Stromal cell of bone marrow (primary cell): ENCODE results near the gene ENDOV.

Experiments
- DNase-seq: peaks from one replicate; pipeline ENCODE4 v3.0.0-alpha.2; 2012; ENCODE audit warnings: low read depth

Gene ENDOV

DNA sequence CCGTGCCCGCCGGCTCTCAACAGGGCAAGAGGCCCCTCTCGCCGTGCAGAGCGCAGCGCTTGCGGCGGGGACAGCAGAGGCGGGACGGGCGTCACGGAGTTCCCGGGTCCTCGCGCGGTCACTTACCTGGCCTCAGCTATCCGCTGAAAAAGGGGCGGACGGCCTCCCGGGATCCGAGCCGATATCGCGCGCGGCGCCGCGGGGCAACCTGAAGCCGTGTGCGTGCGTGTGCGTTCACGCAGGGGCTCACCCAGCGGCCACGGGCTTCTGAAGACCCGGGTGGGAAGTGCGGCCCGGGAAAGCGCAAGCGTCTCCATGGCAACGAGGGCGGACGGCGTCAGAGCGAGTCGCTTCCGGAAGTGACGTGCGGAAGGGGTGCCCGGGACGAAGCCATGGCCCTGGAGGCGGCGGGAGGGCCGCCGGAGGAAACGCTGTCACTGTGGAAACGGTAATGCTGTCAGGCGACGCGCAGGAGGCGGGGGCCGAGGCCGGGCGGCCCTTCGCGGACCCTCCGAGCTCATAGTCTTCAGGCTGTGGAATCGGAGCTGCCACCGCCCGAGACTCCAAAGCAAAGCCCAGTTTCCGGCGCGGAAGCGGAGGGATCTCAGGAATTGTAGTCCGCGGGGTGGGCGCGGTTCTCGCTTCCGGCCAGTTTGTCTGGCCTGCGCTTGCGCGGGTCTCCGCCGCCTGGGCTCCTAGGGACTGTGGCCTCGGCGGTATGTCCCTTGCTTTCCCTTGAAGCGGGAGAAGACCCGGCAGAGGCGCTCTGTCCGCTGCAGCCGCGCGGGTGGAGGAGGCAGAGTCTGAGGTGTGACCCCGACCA lies at the start of gene ENDOV:
Gene ENDOV (plus strand): TSS at position 365 of the 823 bp plus-strand sequence. CDS start 28 bp downstream, at position 393.
- DNase-seq = peak; percentile 86

GRCh38 chr17:80365983-80366382 lies 49.0 kb upstream of the ENDOV start:
- no peak for DNase-seq

- DNase-seq = no peak
Observed at GRCh38 chr17:80367503-80367902, 47.5 kb upstream of the ENDOV start.

- DNase-seq = no peak
Observed at GRCh38 chr17:80371196-80371595, 43.8 kb upstream of the ENDOV start.

GRCh38 chr17:80372456-80372855 lies 42.5 kb upstream of the ENDOV start:
- no peak for DNase-seq

GRCh38 chr17:80372922-80373570 lies 41.9 kb upstream of the ENDOV start:
- DNase-seq = no peak

DNA sequence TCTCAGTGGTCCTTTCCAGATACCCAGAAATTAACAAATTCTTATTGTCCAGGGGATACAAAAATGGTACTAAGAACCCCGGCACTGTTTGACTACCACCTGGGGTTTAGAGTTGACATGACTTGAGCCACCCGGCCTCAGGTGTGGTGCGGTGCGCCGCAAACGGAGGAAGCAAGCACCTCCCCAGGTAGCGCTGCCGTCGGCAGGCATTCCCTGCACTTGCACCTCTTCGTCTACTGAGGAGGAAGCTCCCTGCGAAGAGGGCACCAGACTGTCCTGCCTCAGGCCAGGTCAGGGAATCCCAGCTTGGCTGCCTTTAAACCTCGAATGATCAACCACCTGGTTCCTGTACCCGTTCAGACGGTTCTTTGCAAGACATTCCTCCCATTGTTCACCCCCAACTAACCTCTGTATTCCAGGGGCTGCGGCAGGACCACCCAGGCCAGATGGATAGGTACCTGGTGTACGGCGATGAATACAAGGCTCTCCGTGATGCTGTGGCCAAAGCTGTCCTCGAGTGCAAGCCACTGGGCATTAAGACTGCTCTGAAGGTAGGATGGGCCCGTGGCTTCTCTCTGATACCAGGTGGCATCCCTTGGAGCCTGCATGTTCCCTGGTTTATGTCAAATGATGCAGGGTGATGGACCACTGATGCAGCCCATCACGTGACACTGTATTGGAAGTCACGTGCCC lies 40.8 kb upstream of the ENDOV start:
- no peak for DNase-seq

DNA sequence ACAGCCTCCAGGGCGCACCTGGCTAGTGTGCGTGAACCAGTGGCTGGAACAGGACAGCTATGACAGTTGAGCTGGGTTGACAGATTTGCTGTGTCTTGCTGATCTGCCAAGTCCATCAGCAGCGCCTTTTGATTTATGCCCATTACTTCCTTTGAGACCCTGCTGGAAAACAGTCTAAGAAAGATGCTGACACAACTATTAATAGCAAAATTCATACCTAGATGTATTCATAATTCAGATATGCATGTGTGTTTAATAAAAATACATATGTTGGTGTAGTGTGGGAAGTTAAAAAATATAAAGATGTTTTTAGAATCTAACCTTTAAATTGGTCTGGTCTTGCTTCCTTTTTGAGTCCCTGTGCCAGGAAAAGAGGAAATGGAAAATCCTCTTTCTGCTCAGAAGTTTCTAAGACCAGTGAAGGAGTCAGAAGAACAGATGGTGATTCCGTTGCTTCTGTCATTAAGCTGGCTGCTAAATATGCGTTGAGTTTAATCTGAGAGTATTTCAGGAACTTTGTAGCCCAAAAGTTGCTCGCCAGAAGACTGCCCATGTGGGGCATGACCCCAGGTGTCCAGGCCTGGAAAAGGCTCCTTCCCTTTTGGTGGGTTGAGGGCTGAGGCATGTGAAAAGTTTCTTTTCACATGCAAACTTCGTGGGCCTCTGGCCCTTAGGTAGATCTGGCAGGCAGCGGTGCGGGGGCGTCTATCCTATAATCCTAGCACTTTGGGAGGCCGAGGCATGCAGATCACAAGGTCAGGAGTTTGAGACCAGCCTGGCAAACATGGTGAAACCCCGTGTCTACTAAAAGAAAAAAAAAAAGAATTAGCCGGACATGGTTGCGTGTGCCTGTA lies 40.0 kb upstream of the ENDOV start:
- no peak for DNase-seq

GRCh38 chr17:80376531-80376930 lies 38.4 kb upstream of the ENDOV start:
- DNase-seq = no peak

GRCh38 chr17:80377798-80378197 lies 37.2 kb upstream of the ENDOV start:
- DNase-seq = no peak

DNA sequence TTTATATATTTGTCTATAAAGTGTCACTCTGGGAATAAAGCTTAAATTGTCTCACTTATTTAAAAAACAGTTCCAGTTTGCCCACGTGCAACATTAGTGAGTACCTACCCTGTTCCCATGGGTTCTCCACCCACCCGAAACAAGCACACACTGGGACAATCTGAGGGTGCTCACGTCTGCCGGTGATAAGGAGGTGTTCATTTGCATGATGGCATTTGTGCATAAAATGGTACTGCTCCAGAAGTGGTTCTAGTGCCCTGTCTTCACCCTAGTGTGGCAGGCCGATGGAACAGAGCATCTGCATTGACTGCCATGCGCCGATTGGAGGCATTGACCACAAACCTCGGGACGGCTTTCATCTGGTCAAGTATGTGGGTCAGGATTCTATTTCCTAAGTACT lies 35.6 kb upstream of the ENDOV start:
- DNase-seq = no peak

DNA sequence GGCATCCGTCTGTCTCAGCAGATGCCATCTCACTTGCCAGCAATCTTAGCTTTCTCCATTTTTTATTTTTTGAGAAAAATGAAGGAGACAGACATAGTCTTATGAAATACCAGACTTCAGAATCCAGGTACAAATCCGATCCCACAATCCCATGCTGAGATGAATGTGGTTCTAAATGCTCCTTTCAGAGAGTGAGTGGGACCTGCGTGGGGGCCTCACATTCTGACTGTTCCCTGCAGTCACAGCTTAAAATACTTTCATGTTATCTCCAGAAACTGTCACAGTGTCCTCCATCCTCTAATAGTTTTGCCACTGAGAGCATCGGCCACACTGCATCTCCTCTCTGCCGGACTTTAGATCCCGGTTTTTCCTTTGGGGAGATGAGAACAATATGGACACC lies 34.9 kb upstream of the ENDOV start:
- no peak for DNase-seq

DNA sequence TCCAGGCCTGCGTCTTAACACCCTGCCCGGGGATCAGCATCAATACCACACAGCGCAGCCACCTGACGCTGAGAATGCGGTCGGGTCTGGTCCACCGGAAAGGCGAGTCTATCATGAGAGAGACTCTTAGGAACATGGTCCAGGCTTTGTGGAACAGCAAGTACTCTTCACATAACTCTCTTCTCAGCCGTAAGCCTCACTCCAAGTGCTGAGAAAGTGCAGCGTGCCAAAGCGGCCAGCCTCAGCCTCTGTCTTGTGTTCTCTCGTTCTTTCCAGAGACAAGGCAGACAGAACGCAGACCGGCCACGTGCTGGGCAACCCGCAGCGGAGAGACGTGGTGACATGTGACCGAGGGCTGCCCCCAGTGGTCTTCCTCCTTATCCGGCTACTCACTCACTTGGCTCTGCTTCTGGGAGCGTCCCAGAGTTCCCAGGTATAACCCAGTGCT lies 34.4 kb upstream of the ENDOV start:
- DNase-seq = no peak

DNA sequence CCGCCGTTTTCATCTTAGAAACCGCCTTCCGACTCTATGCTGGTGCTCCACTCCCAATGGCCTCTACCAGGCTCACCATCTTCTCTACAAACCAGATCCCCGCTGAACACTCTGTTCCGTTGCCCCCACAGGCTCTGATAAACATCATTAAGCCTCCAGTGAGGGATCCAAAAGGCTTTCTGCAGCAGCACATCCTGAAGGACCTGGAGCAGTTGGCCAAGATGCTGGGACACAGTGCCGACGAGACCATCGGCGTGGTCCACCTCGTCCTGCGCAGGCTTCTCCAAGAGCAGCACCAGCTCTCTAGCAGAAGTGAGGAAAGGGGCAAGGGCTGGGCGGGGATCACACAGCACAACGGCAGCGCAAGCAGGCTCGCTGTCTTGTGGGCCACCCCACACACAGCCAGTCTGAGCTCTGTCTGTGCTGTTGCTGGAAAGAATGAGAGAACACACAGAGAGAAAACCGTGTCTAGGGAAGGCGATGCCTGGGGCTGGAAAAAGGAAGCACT lies 33.5 kb upstream of the ENDOV start:
- DNase-seq = no peak

GRCh38 chr17:80382446-80382845 lies 32.5 kb upstream of the ENDOV start:
- no peak for DNase-seq

- no peak for DNase-seq
Observed at GRCh38 chr17:80382956-80383355, 32.0 kb upstream of the ENDOV start.

GRCh38 chr17:80384078-80384960 lies 30.6 kb upstream of the ENDOV start:
- no peak for DNase-seq

DNA sequence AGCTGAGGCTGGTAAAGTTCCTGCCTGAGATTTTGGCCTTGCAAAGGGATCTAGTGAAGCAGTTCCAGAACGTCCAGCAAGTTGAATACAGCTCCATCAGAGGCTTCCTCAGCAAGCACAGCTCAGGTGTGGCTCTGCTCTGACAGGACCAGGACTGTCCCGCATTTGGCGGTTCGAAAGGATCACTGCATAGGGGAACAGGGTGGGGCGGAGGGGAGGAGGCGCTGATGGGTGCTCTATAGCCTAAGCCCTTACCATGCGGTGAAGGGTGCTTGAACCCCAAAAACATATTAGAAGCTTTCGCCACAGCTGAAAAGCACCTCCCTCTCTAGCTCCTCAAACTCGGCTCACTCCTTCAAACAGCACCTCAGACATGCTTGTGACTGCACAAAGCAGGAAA lies 29.9 kb upstream of the ENDOV start:
- DNase-seq = no peak

DNA sequence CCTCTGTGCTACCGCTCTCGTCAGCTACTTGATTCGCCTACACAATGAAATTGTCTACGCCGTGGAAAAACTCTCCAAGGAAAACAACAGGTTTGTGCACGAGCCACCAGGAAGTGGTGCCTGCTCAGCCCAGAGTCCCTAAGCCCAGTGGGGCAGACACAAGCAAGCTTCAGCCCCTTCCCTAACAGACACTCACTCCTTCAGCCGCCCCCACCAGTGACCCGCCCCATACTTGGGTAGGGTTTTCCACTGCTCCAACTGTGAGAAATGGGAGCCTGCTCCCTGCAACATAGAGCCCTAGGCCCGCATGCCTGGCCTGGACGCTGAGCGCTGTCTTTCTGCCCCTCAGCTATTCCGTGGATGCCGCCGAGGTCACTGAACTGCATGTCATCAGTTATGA lies 28.6 kb upstream of the ENDOV start:
- no peak for DNase-seq

DNA sequence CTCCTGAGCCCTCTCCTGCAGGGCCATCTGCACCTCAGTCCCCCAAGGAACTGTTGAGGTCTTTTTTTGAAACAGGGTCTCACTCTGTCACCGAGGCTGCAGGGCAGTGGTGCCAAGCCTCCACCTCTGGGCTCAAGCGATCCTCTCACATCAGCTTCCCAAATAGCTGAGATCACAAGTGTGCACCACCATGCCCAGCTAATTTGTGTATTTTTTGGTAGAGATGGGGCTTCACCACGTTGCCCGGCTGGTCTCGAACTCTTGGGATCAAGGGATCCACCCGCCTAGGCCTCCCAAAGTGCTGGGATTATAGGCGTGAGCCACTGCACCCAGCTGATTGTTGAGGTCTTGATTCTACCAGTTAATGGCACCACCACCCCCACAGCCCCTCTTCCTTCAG lies 27.9 kb upstream of the ENDOV start:
- no peak for DNase-seq

DNA sequence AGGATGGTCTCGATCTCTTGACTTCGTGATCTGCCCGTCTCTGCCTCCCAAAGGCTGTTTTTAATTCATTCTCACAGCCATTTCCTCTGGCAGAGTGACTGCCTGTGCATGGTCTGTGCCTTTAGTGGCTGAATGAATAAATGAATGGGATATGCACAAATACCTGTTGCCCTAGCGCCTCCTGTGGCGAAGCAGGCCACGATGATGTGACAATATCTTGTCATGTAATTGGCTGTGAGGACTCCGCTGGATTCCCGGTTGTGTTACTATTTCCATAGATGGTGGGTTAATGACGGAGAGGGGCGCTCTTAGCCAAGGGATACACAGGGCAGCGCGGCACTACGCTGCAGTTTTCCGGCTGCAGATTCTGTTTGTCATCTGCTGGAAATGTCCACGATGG lies 26.8 kb upstream of the ENDOV start:
- no peak for DNase-seq
